Hepatocyte (in vitro differentiated cells): ENCODE measurements around the gene IL17B. TPM values are rescaled to one million over a fixed set of nuclear protein-coding genes. Genes with fewer than 3 reads are reported as not detected.

Experiments used
- DNase-seq: peaks from one replicate; pipeline ENCODE4 v3.0.0-alpha.2; 2016; ENCODE audit warnings: low spot score
- H2AFZ ChIP-seq: fragments of 200-600 bp; sonication (generic); 2 replicates; pipeline ENCODE4 v1.6.0; 2016; ENCODE audit warnings: antibody characterized with exemption, mild to moderate bottlenecking
- H3K27ac ChIP-seq: fragments of 200-600 bp; sonication (generic); 2 replicates; pipeline ENCODE4 v1.5.1; 2016; ENCODE audit warnings: mild to moderate bottlenecking
- H3K27me3 ChIP-seq: fragments of 200-600 bp; sonication (generic); 2 replicates; pipeline ENCODE4 v1.6.1; 2016
- H3K36me3 ChIP-seq: fragments of 200-600 bp; sonication (generic); replicated peaks from 2 replicates; pipeline ENCODE4 v1.5.1; 2016; ENCODE audit warnings: low read depth; ENCODE audit not compliant: insufficient read depth
- H3K4me1 ChIP-seq: fragments of 200-600 bp; sonication (generic); 2 replicates; pipeline ENCODE4 v1.5.1; 2016; ENCODE audit warnings: mild to moderate bottlenecking, moderate library complexity; ENCODE audit not compliant: insufficient read depth
- H3K4me2 ChIP-seq: fragments of 200-600 bp; sonication (generic); 2 replicates; pipeline ENCODE4 v1.6.0; 2016
- H3K4me3 ChIP-seq: fragments of 200-600 bp; sonication (generic); 2 replicates; pipeline ENCODE4 v1.5.1; 2016; ENCODE audit warnings: mild to moderate bottlenecking
- H3K79me2 ChIP-seq: fragments of 200-600 bp; sonication (generic); 2 replicates; pipeline ENCODE4 v1.6.0; 2017; ENCODE audit warnings: mild to moderate bottlenecking
- H3K9me2 ChIP-seq: fragments of 200-600 bp; sonication (generic); replicated peaks from 2 replicates; pipeline ENCODE4 v1.6.0; 2017; ENCODE audit warnings: mild to moderate bottlenecking; ENCODE audit not compliant: insufficient read depth
- H3K9me3 ChIP-seq: fragments of 200-600 bp; sonication (generic); 2 replicates; pipeline ENCODE4 v1.5.1; 2016; ENCODE audit warnings: low read depth, mild to moderate bottlenecking
- H4K20me1 ChIP-seq: fragments of 200-600 bp; sonication (generic); 2 replicates; pipeline ENCODE4 v1.6.0; 2016; ENCODE audit warnings: mild to moderate bottlenecking; ENCODE audit not compliant: insufficient read depth, poor library complexity, severe bottlenecking
- EZH2 ChIP-seq: fragments of 200-600 bp; sonication (generic); IDR thresholded peaks from 2 replicates; pipeline ENCODE4 v1.6.1; 2016; ENCODE audit warnings: antibody characterized with exemption, mild to moderate bottlenecking, borderline replicate concordance
- EZH2phosphoT487 ChIP-seq: fragments of 200-600 bp; sonication (generic); IDR thresholded peaks from one replicate; pipeline ENCODE4 v1.6.1; 2018; ENCODE audit warnings: antibody characterized with exemption, mild to moderate bottlenecking, low read depth, moderate library complexity; ENCODE audit not compliant: unreplicated experiment, severe bottlenecking
- WGBS: methylation state at CpG from one replicate; pipeline ENCODE4 v1.1.6; 2016; ENCODE audit warnings: low lambda C conversion rate; ENCODE audit errors: missing lambda C conversion rate; 5-methylcytosine and 5-hydroxymethylcytosine counted together
- polyA plus RNA-seq: library from polyadenylated mRNA; unstranded; fragments of >200 nt; fragmentation: Nextera tagmentation; extraction: Ambion mirVana; gene quantifications from 2 replicates; pipeline ENCODE4 v1.2.1, GENCODE V29; 2016
- total RNA-seq: library from RNA; depleted of rRNA; stranded (reverse); fragments of >200 nt; gene quantifications from 2 replicates; pipeline ENCODE4 v1.2.3, GENCODE V29; 2014
- TF ChIP-seq, protein P1 (sequence below): fragments of 200-600 bp; sonication (generic); IDR thresholded peaks from 2 replicates; pipeline ENCODE4 v1.5.1; 2016; ENCODE audit warnings: antibody characterized with exemption, mild to moderate bottlenecking; ENCODE audit not compliant: poor library complexity

IL17B gene
- total and polyA plus RNA-seq, 2 experiments from 2014 or later = not detected

DNA sequence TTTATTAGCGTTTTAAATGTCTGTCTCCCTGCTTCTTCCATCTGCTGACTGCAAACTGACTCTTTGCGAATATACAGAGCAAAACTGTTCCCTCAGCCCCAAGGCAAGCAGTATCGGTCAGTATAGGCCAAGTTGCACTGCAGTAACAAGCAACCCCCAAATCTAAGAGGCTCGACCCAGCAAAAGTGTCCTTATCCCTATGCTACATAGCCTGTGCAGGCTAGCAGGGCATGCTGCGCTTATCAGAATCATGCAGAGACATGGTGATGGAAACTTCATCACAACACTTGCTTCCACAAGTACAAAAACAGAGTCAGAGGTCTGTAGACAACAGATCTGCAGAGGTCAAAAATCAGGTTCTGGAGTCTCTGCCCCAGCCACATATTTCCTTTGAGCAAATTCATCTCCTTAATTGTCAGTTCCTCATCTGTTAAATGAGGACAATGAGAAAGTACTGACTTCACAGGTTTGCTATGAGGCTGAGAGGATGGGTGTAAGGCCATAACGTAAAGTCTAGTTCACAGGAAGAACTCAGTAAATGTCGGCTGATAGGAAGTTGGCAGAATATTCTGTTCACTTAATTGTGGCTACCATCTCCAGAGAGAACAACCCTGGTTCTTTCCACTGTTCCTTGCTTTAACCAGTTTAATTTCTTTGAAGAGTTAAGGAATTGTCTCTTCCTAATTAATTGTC, 9.6 kb upstream of the IL17B start:
- H3K79me2 ChIP-seq = no peaks in the 10 kb centered on the region
- H3K4me3 ChIP-seq = no peak overlapping the region
- H3K9me3 ChIP-seq = no peaks in the 10 kb centered on the region
- H3K27me3 ChIP-seq = no peaks in the 10 kb centered on the region
- no peak for TF ChIP-seq EZH2phosphoT487
- no peaks in the 10 kb centered on the region for H3K36me3 ChIP-seq
- WGBS = 64% methylated on average over 7 of the region's 7 CpGs
- peaks cover 20% of the 10 kb centered on the region for H3K4me1 ChIP-seq
- no peak overlapping the region for H3K4me2 ChIP-seq
- H3K27ac ChIP-seq = peak overlapping the region; percentile 67
- no peak for DNase-seq
- no peaks in the 10 kb centered on the region for H3K9me2 ChIP-seq
- no peaks in the 10 kb centered on the region for H4K20me1 ChIP-seq
- no peak overlapping the region for H2AFZ ChIP-seq

DNA sequence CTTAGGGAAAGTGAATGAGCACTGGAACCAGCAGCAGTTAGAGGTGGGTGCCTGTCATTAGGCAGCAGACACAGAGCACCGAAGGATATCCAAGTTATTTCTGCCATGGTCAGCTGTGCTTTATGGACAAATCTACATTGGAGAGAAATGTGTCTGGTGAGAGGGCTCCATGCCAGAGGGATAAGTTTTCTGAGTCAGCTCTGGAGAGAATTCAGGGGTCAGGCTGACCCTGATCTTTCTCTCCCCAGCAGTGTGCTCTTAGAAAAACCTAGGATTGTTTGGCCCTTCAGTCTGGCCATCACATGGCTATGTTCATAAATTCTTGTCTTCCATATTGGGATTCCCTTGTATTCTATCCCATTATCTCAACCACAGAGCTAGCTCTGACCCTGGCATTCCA, 8.9 kb upstream of the IL17B start:
- no peaks in the 10 kb centered on the region for H3K27me3 ChIP-seq
- TF ChIP-seq, protein P1, sequence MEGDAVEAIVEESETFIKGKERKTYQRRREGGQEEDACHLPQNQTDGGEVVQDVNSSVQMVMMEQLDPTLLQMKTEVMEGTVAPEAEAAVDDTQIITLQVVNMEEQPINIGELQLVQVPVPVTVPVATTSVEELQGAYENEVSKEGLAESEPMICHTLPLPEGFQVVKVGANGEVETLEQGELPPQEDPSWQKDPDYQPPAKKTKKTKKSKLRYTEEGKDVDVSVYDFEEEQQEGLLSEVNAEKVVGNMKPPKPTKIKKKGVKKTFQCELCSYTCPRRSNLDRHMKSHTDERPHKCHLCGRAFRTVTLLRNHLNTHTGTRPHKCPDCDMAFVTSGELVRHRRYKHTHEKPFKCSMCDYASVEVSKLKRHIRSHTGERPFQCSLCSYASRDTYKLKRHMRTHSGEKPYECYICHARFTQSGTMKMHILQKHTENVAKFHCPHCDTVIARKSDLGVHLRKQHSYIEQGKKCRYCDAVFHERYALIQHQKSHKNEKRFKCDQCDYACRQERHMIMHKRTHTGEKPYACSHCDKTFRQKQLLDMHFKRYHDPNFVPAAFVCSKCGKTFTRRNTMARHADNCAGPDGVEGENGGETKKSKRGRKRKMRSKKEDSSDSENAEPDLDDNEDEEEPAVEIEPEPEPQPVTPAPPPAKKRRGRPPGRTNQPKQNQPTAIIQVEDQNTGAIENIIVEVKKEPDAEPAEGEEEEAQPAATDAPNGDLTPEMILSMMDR = no peak
- TF ChIP-seq EZH2phosphoT487 (no peak), EZH2 (no peak)
- no peaks in the 10 kb centered on the region for H4K20me1 ChIP-seq
- WGBS = 75% methylated on average over 1 of the region's 1 CpG
- peak overlapping the region; percentile 67 for H3K27ac ChIP-seq
- H3K36me3 ChIP-seq = no peaks in the 10 kb centered on the region
- DNase-seq = no peak
- H3K4me3 ChIP-seq = no peak overlapping the region
- no peaks in the 10 kb centered on the region for H3K79me2 ChIP-seq
- no peak overlapping the region for H2AFZ ChIP-seq
- H3K4me2 ChIP-seq = no peak overlapping the region
- H3K9me2 ChIP-seq = no peaks in the 10 kb centered on the region
- H3K4me1 ChIP-seq = peaks cover 20% of the 10 kb centered on the region
- H3K9me3 ChIP-seq = no peaks in the 10 kb centered on the region

DNA sequence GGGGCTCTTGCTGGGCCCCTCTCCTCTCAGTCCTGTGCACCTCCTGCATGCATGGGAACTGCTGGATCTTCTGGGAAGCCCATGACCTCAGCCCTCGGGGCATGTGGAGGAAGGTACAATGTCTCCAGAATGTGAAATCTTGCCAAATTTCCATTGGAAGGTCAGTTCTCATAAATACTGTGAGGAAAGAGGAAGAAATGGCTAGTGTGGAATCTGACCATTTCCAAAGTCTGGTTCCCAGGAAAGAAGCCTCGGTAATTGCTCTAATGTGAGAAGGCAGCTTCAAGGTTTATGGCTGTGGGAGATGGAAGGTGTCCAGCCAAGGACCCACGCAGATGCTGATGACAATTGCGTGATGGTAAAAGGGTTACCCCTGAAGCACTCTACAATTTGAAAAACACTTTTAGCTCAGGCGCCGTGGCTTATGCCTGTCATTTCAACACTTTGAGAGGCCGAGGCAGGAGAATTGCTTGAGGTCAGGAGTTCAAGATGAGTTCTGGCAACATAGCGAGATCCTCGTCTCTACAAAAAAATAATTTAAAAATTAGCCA, 8.1 kb upstream of the IL17B start:
- H3K79me2 ChIP-seq = no peaks in the 10 kb centered on the region
- no peak overlapping the region for H2AFZ ChIP-seq
- no peaks in the 10 kb centered on the region for H4K20me1 ChIP-seq
- H3K4me1 ChIP-seq = peaks cover 20% of the 10 kb centered on the region
- no peaks in the 10 kb centered on the region for H3K9me2 ChIP-seq
- peak overlapping the region; percentile 67 for H3K27ac ChIP-seq
- no peak overlapping the region for H3K4me2 ChIP-seq
- WGBS = 59% methylated on average over 9 of the region's 9 CpGs
- no peak overlapping the region for H3K4me3 ChIP-seq
- no peaks in the 10 kb centered on the region for H3K36me3 ChIP-seq
- DNase-seq = no peak
- no peaks in the 10 kb centered on the region for H3K27me3 ChIP-seq
- no peaks in the 10 kb centered on the region for H3K9me3 ChIP-seq
- TF ChIP-seq, protein P1 = no peak

DNA sequence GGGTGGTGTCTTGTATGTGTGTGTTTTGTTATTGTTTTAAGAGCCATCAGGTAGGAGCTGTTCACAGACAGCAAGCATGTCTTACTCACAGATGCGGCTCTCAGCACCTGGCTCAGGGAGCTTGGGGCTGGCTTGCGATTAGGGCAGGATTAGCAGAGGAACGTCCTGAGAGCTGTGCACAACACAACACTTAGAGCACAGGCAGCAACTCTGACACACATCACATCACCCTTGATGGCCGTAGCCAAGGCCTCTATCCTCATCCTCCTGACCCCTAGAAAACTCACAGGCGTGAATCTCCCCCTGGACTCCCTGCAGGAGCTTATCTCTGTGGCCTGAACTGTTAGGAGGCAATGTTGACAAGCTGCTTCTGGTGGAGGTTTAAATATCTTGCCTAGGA, 7.1 kb upstream of the IL17B start:
- Histone ChIP-seq H3K4me3 (no peak overlapping the region), H3K79me2 (no peaks in the 10 kb centered on the region), H3K9me2 (no peaks in the 10 kb centered on the region), H3K9me3 (no peaks in the 10 kb centered on the region), H3K27me3 (no peaks in the 10 kb centered on the region), H2AFZ (no peak overlapping the region), H3K27ac (peak overlapping the region; percentile 67), H4K20me1 (no peaks in the 10 kb centered on the region), H3K4me2 (no peak overlapping the region), H3K36me3 (no peaks in the 10 kb centered on the region), H3K4me1 (peaks cover 20% of the 10 kb centered on the region)
- TF ChIP-seq, protein P1 = no peak
- TF ChIP-seq EZH2 (no peak), EZH2phosphoT487 (no peak)
- no peak for DNase-seq
- WGBS = 47% methylated on average over 5 of the region's 5 CpGs
